ENCODE measurements around the gene ERCC3. TPM values are rescaled to one million over a fixed set of nuclear protein-coding genes. Genes with fewer than 3 reads are reported as not detected.
"Not testable (repeated sequence)": the region's sequence is repeated elsewhere in the genome, so short reads cannot be mapped to it uniquely, and the experiment has no call there.

Gene ERCC3
- total RNA-seq, 2 donors from 2014 or later = 29.8 to 61.3 TPM

DNA sequence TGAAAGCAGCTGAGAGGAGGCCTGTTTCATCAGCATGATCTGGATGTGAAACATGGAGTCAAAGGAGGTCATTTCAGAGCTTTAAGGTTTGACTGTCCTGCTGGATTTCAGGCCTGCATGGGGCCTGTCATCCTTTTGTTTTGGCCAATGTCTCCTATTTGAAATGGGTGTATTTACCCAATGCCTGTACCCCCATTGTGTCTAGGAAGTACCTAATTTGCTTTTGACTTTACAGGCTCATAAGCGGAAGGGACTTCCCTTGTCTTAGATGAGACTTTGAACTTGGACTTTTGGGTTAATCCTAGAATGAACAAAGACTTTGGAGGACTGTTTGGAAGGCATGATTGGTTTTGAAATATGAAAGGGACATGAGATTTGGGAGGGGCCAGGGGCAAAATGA is 54.5 kb downstream of the ERCC3 start:
- Histone ChIP-seq H3K36me3 (no peaks in the 10 kb centered on the region), H3K9me3 (no peaks in the 10 kb centered on the region), H3K4me3 (no peak overlapping the region), H3K4me1 (replicated peaks) (no peaks in the 10 kb centered on the region), H3K27me3 (replicated peaks; ENCODE audit: insufficient read depth) (no peaks in the 10 kb centered on the region), H3K27ac (no peak overlapping the region)
- DNase-seq (ENCODE audit: low spot score) = no peak
- WGBS = 95% methylated on average over 1 of the region's 1 CpG
- TF ChIP-seq POLR2A (IDR thresholded peaks at IDR 0.05) (no peak), POLR2AphosphoS5 (IDR thresholded peaks at IDR 0.05) (no peak)
- TF ChIP-seq, protein P1, sequence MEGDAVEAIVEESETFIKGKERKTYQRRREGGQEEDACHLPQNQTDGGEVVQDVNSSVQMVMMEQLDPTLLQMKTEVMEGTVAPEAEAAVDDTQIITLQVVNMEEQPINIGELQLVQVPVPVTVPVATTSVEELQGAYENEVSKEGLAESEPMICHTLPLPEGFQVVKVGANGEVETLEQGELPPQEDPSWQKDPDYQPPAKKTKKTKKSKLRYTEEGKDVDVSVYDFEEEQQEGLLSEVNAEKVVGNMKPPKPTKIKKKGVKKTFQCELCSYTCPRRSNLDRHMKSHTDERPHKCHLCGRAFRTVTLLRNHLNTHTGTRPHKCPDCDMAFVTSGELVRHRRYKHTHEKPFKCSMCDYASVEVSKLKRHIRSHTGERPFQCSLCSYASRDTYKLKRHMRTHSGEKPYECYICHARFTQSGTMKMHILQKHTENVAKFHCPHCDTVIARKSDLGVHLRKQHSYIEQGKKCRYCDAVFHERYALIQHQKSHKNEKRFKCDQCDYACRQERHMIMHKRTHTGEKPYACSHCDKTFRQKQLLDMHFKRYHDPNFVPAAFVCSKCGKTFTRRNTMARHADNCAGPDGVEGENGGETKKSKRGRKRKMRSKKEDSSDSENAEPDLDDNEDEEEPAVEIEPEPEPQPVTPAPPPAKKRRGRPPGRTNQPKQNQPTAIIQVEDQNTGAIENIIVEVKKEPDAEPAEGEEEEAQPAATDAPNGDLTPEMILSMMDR (IDR thresholded peaks at IDR 0.05) = no peak
- intact Hi-C loops (cut with DNase I) = no loop called here

DNA sequence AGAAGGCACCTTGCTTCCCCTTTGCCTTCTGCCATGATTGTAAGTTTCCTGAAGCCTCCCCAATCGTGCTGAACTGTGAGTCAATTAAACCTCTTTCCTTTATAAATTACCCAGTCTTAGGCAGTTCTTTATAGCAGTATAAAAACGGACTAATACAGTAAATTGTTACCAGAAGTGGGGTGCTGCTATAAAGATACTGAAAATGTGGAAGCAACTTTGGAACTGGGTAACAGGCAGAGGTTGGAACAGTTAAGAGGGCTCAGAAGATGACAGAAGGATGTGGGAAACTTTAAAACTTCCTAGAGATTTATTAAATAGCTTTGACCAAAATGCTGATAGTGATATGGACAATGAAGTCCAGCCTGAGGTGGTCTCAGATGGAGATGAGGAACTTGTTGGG is 56.2 kb downstream of the ERCC3 start:
- H3K4me3 ChIP-seq; intact Hi-C loops (cut with DNase I); H3K4me1 ChIP-seq (replicated peaks); H3K27ac ChIP-seq; H3K36me3 ChIP-seq; H3K27me3 ChIP-seq (replicated peaks; ENCODE audit: insufficient read depth); H3K9me3 ChIP-seq; DNase-seq (ENCODE audit: low spot score): not testable (repeated sequence)
- WGBS = 75% methylated on average over 2 of the region's 2 CpGs

DNA sequence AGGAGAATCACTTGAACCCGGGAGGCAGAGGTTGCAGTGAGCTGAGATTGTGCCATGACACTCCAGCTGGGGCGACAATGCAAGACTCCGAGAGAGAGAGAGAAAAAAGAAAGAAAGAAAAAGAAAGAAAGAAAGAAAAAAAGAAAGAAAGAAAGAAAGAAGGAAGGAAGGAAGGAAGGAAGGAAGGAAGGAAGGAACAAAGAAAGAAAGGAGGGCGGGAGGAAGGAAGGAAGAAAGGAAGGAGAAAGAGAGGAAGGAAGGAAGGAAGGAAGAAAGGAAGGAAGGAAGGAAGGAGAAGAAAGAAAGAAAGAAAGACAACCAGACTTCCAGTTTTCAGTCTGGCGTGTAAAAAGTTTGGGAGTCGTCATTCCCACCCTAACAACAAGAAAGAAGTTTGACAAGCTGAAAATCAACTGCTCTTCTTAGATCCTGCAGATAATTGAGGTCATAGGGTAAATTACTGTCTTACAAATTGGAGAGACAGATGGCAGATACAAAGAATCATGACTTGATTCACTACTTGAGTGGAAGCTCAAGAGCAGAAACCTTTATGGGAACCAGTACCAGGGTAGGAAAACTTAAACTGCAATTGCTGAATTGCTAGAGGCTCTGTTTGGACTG is 58.8 kb downstream of the ERCC3 start:
- intact Hi-C loops (cut with DNase I) = no loop called here
- Histone ChIP-seq H3K4me1 (replicated peaks) (no peaks in the 10 kb centered on the region), H3K27me3 (replicated peaks; ENCODE audit: insufficient read depth) (no peaks in the 10 kb centered on the region), H3K36me3 (no peaks in the 10 kb centered on the region), H3K27ac (no peak overlapping the region), H3K4me3 (no peak overlapping the region), H3K9me3 (no peaks in the 10 kb centered on the region)
- WGBS = 83% methylated on average over 6 of the region's 6 CpGs
- no peak for DNase-seq (ENCODE audit: low spot score)
- TF ChIP-seq POLR2AphosphoS5 (IDR thresholded peaks at IDR 0.05) = no peak
- TF ChIP-seq POLR2A (IDR thresholded peaks at IDR 0.05) = no peak

DNA sequence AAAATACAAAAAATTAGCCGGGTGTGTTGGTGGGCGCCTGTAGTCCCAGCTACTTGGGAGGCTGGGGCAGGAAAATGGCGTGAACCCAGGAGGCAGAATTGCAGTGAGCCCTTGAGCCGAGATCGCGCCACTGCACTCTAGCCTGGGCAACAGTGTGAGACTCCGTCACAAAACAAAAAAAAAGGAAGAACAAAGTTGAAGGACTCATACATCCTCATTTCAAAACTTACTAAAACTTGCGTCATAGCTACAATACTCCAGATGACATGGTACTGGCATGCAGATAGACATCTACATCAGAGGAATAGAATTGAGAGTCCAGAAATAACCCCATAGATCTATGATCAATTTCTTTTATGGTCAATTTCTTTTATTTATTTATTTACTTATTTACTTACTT is 60.2 kb downstream of the ERCC3 start:
- no peak overlapping the region for H3K27ac ChIP-seq
- TF ChIP-seq POLR2AphosphoS5 (IDR thresholded peaks at IDR 0.05) = no peak
- TF ChIP-seq, protein P1 (IDR thresholded peaks at IDR 0.05) = no peak
- TF ChIP-seq POLR2A (IDR thresholded peaks at IDR 0.05) = no peak
- H3K36me3 ChIP-seq = no peaks in the 10 kb centered on the region
- H3K4me3 ChIP-seq = no peak overlapping the region
- no peaks in the 10 kb centered on the region for H3K9me3 ChIP-seq
- H3K27me3 ChIP-seq (replicated peaks; ENCODE audit: insufficient read depth) = no peaks in the 10 kb centered on the region
- WGBS = 93% methylated on average over 8 of the region's 8 CpGs
- intact Hi-C loops (cut with DNase I) = no loop called here
- H3K4me1 ChIP-seq (replicated peaks) = no peaks in the 10 kb centered on the region
- no peak for DNase-seq (ENCODE audit: low spot score)

- H3K27ac ChIP-seq = no peak overlapping the region
- no peak for DNase-seq (ENCODE audit: low spot score)
- intact Hi-C loops (cut with DNase I) = no loop called here
- no peaks in the 10 kb centered on the region for H3K36me3 ChIP-seq
- H3K27me3 ChIP-seq (replicated peaks; ENCODE audit: insufficient read depth) = no peaks in the 10 kb centered on the region
- no peaks in the 10 kb centered on the region for H3K4me1 ChIP-seq (replicated peaks)
- no peaks in the 10 kb centered on the region for H3K9me3 ChIP-seq
- TF ChIP-seq POLR2AphosphoS5 (IDR thresholded peaks at IDR 0.05) (peak; percentile 6), POLR2A (IDR thresholded peaks at IDR 0.05) (no peak)
- H3K4me3 ChIP-seq = no peak overlapping the region
- WGBS = 64% methylated on average over 6 of the region's 6 CpGs
Observed at GRCh38 chr2:127231130-127231865, 62.6 kb downstream of the ERCC3 start.

DNA sequence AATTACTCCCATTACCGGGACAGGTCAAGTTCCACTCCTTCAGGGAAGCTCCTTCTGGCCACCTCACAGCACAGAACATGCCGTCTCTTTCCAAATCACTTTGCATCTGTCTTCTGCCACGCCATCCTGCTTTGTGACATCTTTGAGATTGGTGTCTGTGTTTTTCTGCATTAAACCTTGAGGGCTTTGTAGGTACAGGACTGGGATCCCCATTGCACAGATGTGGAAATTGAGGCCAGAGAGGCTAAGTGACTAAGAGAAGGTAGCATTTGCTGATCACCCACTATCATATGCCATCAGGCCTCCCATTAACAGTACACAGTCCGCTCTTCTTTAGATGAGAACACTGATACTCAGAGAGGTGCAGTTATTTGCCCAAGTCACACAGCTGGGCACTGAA is 64.4 kb downstream of the ERCC3 start:
- H3K4me3 ChIP-seq = no peak overlapping the region
- no peaks in the 10 kb centered on the region for H3K4me1 ChIP-seq (replicated peaks)
- H3K27ac ChIP-seq = no peak overlapping the region
- H3K36me3 ChIP-seq = no peaks in the 10 kb centered on the region
- no peaks in the 10 kb centered on the region for H3K27me3 ChIP-seq (replicated peaks; ENCODE audit: insufficient read depth)
- no peak for DNase-seq (ENCODE audit: low spot score)
- no peak for TF ChIP-seq POLR2AphosphoS5 (IDR thresholded peaks at IDR 0.05)
- 87% methylated on average over 4 of the region's 4 CpGs for WGBS
- intact Hi-C loops (cut with DNase I) = no loop called here
- no peaks in the 10 kb centered on the region for H3K9me3 ChIP-seq

DNA sequence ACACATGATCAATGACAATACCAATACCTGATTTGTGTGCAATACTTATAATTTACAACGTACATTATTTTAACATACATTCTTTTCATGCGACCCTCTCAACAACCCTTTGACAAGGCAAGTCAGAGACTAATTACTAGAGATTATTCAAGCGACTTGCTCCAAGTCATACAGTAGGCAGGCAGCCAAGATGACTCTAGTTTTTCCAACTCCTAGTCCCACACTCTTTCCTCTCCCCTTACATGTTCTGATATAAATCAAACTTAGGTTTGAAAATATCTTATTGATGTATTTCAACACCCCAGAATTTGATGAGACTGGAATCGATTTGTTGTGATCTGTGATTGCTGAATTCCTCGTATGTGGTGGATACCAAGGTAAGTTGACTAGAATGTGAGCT is 65.8 kb downstream of the ERCC3 start:
- TF ChIP-seq, protein P1 (IDR thresholded peaks at IDR 0.05) = no peak
- TF ChIP-seq POLR2AphosphoS5 (IDR thresholded peaks at IDR 0.05) = no peak
- TF ChIP-seq POLR2A (IDR thresholded peaks at IDR 0.05) = no peak
- 81% methylated on average over 5 of the region's 5 CpGs for WGBS
- H3K4me1 ChIP-seq (replicated peaks) = no peaks in the 10 kb centered on the region
- no peak overlapping the region for H3K27ac ChIP-seq
- no peaks in the 10 kb centered on the region for H3K27me3 ChIP-seq (replicated peaks; ENCODE audit: insufficient read depth)
- no peak for DNase-seq (ENCODE audit: low spot score)
- H3K9me3 ChIP-seq = no peaks in the 10 kb centered on the region
- H3K36me3 ChIP-seq = no peaks in the 10 kb centered on the region
- H3K4me3 ChIP-seq = no peak overlapping the region
- intact Hi-C loops (cut with DNase I) = no loop called here

DNA sequence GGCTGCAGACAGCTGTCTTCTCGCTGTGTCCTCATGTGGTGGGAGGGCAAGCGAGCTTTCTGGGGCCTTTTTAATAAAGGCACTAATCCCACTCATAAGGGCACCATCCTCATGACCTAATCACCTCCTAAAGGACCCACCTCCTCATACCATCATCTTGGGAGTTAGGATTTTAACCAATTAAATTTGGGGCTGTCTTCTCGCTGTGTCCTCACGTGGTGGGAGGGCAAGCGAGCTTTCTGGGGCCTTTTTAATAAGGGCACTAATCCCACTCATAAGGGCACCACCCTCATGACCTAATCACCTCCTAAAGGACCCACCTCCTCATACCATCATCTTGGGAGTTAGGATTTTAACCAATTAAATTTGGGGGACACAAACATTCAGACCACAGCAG is 66.7 kb downstream of the ERCC3 start:
- H3K4me1 ChIP-seq (replicated peaks); H3K27ac ChIP-seq; intact Hi-C loops (cut with DNase I); DNase-seq (ENCODE audit: low spot score); H3K4me3 ChIP-seq; H3K9me3 ChIP-seq; H3K27me3 ChIP-seq (replicated peaks; ENCODE audit: insufficient read depth); H3K36me3 ChIP-seq: not testable (repeated sequence)
- 94% methylated on average over 5 of the region's 5 CpGs for WGBS
